Neural progenitor cell (in vitro differentiated cells): ENCODE data around the gene SIRT7.

Experiments used
- EZH2phosphoT487 ChIP-seq: fragments of 200-600 bp; sonication (generic); IDR thresholded peaks from 2 replicates; pipeline ENCODE4 v1.6.1; 2017; ENCODE audit warnings: antibody characterized with exemption
- TF ChIP-seq, protein P1 (sequence below): fragments of 200-600 bp; sonication (generic); IDR thresholded peaks from 2 replicates; pipeline ENCODE4 v1.5.1; 2017; ENCODE audit warnings: antibody characterized with exemption, mild to moderate bottlenecking

DNA sequence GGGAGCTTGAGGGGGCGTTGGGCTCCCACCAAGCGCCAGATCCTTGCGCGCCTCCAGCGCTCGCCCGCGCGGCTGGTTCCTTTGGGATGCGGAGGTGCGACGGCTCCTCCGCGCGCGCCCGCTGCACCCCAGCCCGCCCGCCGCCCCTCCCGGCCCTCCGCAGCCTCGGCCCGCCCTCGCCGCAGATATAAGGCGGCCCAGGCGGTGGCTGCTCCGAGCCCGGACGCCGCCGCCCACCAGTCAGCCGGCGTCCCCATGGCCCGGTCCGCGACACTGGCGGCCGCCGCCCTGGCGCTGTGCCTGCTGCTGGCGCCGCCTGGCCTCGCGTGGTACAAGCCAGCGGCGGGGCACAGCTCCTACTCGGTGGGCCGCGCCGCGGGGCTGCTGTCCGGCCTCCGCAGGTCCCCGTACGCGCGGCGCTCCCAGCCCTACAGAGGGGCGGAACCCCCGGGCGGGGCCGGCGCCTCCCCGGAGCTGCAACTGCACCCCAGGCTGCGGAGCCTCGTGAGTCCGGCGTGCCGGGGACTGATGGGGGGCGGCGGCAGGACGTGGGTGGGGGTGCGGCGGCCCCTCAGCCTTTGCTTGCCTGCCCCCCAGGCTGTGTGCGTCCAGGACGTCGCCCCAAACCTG lies 15.8 kb downstream of the SIRT7 start, which contains the start of gene NPB:
- TF ChIP-seq, protein P1, sequence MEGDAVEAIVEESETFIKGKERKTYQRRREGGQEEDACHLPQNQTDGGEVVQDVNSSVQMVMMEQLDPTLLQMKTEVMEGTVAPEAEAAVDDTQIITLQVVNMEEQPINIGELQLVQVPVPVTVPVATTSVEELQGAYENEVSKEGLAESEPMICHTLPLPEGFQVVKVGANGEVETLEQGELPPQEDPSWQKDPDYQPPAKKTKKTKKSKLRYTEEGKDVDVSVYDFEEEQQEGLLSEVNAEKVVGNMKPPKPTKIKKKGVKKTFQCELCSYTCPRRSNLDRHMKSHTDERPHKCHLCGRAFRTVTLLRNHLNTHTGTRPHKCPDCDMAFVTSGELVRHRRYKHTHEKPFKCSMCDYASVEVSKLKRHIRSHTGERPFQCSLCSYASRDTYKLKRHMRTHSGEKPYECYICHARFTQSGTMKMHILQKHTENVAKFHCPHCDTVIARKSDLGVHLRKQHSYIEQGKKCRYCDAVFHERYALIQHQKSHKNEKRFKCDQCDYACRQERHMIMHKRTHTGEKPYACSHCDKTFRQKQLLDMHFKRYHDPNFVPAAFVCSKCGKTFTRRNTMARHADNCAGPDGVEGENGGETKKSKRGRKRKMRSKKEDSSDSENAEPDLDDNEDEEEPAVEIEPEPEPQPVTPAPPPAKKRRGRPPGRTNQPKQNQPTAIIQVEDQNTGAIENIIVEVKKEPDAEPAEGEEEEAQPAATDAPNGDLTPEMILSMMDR, result no peak
- TF ChIP-seq EZH2phosphoT487, result peak; percentile 73
